ENCODE data around the gene CTNND2.

CTNND2 gene

DNA sequence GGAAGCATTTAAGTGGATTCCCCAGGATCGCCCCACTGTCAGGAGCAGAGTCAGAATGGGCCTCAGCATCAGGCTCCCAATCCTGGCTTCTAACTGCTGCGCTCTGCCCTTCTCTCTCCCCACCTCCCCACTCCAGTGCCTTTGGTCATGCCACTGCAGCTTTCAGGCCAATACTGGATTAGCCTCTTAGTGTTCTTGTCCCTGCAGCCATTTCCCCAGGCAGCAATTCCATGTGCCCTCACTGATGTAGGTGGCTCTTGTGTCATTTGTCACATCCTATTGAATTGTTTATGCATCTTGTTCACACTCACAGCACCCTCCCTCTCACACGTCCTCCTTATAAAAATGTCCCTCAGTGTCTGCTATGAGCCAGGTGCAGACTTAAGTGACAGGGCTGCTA is 599.0 kb downstream of the CTNND2 start:
- in situ Hi-C loops (cut with MboI; ENCODE audit: low sequenced_read_pairs, unreplicated experiment): no loop called here

DNA sequence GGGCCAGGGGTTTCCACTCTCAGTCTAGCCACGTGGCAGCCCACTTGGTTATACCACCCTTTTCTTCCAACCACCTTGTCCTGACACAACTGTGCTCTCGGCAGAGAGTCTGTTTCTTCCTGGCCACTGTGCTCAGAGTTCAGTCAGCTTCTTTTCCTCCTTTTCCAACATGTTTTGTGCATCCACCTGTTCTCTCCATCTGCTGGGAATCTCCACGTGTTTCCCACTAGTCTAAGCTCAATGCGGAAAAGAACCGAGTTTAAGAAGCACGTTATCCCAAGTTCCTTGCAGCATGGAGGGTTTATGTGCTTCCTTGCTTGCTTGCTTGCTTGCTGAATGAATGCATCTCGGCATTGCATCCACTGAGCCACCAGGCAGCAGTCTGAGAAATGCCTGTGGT is 599.6 kb downstream of the CTNND2 start:
- in situ Hi-C loops (cut with MboI; ENCODE audit: low sequenced_read_pairs, unreplicated experiment): no loop called here
- TF ChIP-seq, protein P1, sequence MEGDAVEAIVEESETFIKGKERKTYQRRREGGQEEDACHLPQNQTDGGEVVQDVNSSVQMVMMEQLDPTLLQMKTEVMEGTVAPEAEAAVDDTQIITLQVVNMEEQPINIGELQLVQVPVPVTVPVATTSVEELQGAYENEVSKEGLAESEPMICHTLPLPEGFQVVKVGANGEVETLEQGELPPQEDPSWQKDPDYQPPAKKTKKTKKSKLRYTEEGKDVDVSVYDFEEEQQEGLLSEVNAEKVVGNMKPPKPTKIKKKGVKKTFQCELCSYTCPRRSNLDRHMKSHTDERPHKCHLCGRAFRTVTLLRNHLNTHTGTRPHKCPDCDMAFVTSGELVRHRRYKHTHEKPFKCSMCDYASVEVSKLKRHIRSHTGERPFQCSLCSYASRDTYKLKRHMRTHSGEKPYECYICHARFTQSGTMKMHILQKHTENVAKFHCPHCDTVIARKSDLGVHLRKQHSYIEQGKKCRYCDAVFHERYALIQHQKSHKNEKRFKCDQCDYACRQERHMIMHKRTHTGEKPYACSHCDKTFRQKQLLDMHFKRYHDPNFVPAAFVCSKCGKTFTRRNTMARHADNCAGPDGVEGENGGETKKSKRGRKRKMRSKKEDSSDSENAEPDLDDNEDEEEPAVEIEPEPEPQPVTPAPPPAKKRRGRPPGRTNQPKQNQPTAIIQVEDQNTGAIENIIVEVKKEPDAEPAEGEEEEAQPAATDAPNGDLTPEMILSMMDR (IDR thresholded peaks at IDR 0.05; ENCODE audit: borderline replicate concordance, control extremely low read depth, extremely low read depth, insufficient read depth, missing control alignments): no peak
- no peak for DNase-seq (ENCODE audit: low spot score)

More for the DNA sequence above, 599.0 kb downstream of the CTNND2 start:
- TF ChIP-seq, protein P1 (IDR thresholded peaks at IDR 0.05; ENCODE audit: borderline replicate concordance, control extremely low read depth, extremely low read depth, insufficient read depth, missing control alignments): no peak
- DNase-seq (ENCODE audit: low spot score): no peak

DNA sequence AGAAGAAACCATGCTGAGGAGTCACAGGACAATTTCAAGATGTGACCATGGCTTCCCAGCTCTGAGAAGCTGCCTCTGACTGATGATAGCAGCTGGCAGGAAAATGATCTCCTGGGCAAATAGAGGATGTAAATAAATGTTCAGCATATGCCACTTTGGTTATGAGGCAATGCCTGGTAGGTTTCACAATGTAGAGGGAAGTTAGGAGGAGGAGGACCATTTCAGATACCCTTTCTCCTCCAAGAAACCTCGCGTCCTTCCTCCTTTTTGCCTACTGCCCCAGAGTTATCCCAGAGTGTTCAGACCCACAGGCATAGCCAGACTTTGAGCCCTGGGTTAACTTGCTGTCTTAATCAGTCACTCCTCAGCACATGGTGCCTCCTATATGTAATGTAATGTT is 601.6 kb downstream of the CTNND2 start:
- DNase-seq (ENCODE audit: low spot score): no peak
- TF ChIP-seq, protein P1 (IDR thresholded peaks at IDR 0.05; ENCODE audit: borderline replicate concordance, control extremely low read depth, extremely low read depth, insufficient read depth, missing control alignments): no peak
- in situ Hi-C loops (cut with MboI; ENCODE audit: low sequenced_read_pairs, unreplicated experiment): no loop called here

DNA sequence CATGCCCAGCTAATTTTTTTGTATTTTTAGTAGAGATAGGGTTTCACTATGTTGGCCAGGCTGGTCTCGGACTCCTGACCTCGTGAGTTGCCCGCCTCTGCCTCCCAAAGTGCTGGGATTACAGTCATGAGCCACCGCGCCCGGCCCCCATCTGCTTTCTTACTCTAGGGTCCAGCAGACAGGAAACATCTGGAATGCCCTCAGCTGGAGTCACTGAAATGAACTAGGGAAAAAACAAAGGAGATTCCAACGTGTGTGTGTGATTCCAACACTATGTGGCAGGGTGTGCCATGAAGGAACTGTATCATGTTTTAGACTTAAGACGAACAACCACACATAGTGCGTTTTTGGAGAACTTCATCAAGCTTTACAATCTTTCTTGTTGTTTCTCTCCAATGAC is 603.1 kb downstream of the CTNND2 start:
- TF ChIP-seq, protein P1 (IDR thresholded peaks at IDR 0.05; ENCODE audit: borderline replicate concordance, control extremely low read depth, extremely low read depth, insufficient read depth, missing control alignments): no peak
- in situ Hi-C loops (cut with MboI; ENCODE audit: low sequenced_read_pairs, unreplicated experiment): no loop called here
- no peak for DNase-seq (ENCODE audit: low spot score)

- no peak for DNase-seq (ENCODE audit: low spot score)
- TF ChIP-seq, protein P1 (IDR thresholded peaks at IDR 0.05; ENCODE audit: borderline replicate concordance, control extremely low read depth, extremely low read depth, insufficient read depth, missing control alignments): no peak
- in situ Hi-C loops (cut with MboI; ENCODE audit: low sequenced_read_pairs, unreplicated experiment): no loop called here
Observed at GRCh38 chr5:11300736-11301135, 603.5 kb downstream of the CTNND2 start.

GRCh38 chr5:11298877-11299276 is 605.4 kb downstream of the CTNND2 start:
- no peak for DNase-seq (ENCODE audit: low spot score)
- in situ Hi-C loops (cut with MboI; ENCODE audit: low sequenced_read_pairs, unreplicated experiment): no loop called here
- TF ChIP-seq, protein P1 (IDR thresholded peaks at IDR 0.05; ENCODE audit: borderline replicate concordance, control extremely low read depth, extremely low read depth, insufficient read depth, missing control alignments): no peak

DNA sequence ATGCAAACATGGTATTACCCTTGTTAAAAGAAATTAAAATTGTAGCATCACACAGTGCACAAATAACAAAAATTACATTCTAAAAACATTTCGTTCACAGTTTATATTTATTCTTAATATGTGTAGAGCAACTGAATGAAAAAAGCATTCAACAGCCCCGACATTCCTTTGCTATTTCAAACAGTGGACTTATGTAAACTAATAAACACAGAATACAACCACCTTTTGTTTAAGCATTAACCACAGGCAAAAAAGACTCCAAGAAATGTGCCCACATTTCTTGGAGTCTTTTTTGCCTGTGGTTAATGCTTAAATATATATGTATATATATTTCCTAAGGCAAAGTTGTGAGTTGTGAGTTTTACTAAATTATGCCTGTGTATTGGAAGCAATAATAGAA is 610.7 kb downstream of the CTNND2 start:
- in situ Hi-C loops (cut with MboI; ENCODE audit: low sequenced_read_pairs, unreplicated experiment): no loop called here
- TF ChIP-seq, protein P1 (IDR thresholded peaks at IDR 0.05; ENCODE audit: borderline replicate concordance, control extremely low read depth, extremely low read depth, insufficient read depth, missing control alignments): no peak
- DNase-seq (ENCODE audit: low spot score): no peak
